ENCODE results near the gene CAMK1.
"Not testable (repeated sequence)": the region's sequence is repeated elsewhere in the genome, so short reads cannot be mapped to it uniquely, and the experiment has no call there.

CAMK1 gene

DNA sequence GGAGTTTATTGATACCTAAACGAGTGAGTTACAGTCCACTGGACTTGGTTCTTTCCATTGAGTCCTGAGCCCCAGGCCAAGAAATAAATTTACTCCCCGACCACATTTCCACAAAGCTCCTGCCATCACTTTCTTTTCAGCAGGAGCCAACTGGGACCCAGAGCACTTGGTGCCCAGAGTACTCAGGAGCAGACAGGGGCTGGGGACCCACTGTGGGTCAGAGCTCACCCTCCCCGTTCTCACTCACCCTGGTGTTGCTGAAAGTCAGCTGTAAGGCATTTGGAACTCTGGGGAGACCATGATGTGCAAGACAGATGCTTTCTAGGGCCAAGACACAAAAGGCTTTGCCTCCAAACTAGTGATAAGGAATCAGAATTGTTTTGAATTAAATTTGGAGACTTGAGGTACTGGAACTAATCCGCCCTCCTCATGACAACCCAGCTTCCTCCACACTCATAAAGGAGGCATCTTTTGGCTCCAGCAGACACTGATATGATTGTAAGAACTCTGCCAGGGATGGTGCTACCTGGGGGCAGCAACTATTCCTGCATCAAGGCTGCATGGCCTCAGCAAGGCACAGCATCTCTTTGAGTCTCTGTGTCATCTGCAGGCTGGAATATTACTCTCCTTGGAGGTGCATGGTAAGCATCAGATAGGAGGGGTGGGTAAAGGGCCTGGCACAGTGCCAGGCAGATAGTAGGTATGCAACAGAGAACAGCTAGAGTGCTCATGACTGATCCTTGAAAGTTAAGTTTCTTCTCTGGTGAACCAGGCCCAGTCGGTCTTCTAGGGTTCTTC is 7.3 kb upstream of the CAMK1 start:
- no peak for DNase-seq (ENCODE audit: low spot score)

DNA sequence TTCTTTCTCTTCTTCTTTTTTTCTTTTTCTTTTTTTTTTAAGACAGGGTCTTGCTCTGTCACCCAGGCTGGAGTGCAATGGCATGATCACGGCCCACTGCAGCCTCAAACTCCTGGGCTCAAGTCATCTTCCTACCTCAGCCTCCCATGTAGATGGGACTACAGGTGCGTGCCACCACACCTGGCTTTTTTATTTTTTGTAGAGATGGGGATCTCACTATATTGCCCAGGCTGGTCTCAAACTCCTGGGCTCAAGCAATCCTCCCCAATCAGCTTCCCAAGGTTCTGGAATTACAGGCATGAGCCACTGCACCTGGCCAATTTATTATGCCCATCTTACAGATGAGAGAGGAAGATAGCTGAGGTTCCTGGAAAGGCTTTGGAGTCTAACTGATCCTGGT is 1.3 kb upstream of the CAMK1 start:
- DNase-seq (ENCODE audit: low spot score): not testable (repeated sequence)

DNA sequence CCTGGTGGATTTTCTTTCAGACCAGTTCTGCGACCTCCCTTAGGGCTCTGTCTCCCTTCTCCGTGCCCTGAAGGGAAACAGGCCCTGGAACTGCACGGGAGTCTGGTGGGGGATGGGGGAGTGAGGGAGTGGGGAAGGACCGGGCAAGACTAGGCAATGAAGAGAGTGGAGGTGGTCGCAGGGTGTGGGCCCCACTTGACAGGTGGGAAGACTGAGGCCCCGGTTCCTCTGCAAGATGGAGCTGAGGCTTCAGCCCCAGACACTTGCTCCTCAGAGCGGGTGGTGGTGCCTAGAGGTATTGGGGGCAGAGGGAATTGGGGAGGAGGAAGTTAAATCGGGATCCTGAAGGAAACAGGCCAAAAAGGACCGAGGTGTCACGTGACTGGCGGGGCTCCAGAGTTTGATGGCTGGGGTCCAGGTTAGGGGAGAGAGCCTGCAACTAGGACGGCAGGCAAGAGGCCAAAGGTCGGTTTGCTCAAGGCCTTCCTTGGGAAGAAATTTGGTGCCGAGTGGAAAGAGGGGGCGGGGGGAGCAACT is 597 bp upstream of the CAMK1 start:
- peak; percentile 36 for DNase-seq (ENCODE audit: low spot score)

DNA sequence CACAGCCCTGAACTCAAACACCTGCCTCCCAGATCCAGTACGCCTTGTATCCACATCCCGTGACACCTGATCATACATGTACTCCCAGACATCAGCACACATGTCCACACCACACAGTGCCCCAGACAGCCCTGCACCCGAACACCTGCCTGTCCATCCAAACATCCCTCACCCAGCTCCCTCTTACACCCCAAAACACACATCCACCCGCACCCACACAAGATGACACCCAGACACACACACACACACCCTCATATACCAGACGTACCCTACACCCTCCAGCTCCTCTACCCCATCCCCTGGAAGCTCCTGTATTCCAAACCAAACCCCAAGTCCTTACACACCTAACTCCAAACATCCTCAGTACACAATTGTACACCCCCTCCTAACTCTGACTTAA is 735 bp downstream of the CAMK1 start:
- no peak for DNase-seq (ENCODE audit: low spot score)

DNA sequence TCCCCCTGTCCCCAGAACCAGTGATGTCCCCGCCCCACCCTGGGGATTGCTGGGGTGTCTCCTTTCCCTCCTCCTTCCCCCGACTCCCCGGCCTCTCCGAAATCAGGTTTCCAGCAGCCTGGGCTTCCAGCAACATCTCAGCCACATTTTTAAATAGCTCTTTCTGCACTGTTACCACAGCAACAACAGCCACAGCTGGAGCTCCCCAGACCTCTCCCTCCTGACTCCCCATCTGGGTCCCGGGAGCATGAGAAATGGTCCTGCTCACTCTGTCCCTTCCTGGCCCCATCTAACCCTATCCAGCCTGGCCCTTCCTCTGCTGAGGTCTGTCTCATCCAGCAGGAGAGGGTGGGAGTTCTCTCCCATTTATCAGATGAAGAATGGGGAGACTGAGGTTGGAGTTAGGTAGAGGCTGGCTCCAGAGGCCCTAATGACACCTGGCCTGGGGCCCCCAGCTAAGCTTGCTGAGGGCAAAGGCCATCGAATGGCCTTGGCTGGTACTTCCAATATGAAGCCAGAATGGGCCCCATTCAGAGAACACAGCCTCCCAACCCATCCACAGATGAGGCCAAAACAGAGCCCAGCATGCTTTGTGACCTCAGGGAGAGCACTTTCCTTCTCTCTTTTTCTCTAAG is 1.5 kb downstream of the CAMK1 start:
- no peak for DNase-seq (ENCODE audit: low spot score)

DNA sequence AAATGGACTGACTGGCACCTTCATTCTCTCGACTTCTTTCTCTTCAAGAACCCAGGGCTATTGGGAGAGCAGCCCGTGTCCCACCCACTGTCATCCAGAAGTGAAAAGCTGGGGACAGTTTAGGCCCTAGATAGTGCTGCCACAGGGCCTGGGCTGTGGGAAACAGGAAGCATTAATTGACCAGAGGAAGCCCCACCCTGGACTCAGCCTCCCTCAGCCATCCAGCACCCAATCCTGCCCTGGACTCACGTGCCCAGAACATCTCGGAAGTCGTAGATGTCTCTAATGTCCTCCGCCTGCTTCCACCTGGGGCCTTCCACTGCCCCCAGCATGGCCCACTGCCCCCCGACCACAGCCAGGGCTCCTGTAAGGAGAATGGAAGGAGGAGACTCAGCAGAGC is 2.3 kb downstream of the CAMK1 start:
- no peak for DNase-seq (ENCODE audit: low spot score)

DNA sequence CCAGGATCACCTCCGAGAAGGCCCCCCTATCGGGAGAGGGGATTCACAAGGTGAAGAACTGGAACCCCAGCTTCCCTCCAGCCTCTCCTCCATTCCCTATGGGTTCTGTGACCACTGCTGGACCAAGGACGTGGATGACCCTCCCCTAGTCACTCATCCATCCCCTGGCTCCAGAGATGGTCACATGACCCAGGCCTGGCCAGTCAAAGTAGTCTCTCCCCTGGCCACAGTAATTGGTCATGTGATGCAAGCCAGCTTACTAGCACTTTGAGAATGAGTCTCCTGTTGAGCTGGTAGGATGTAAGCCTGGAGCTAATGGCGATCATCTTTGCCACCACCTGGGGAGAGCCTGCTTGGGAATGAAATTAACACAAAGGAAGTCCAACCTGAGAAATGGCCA is 3.9 kb downstream of the CAMK1 start:
- DNase-seq (ENCODE audit: low spot score): no peak

DNA sequence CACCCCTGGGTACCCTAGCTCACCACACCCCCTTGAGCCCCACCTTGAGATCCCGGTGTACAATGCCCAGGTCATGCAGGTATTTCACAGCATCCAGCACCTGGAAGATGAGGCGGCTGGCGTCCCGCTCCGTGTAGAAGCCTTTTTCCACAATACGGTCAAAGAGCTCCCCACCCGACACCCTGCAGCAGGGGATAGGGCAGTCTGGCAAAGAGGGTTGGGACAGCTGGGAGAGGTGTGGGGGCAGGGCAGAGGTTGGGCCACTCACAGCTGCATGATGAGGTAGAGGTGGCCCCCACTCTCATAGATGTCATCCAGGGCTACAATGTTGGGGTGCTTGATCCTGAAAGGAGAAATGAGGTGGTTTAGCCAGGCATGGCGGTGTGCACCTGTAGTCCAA is 6.9 kb downstream of the CAMK1 start:
- DNase-seq (ENCODE audit: low spot score): no peak

DNA sequence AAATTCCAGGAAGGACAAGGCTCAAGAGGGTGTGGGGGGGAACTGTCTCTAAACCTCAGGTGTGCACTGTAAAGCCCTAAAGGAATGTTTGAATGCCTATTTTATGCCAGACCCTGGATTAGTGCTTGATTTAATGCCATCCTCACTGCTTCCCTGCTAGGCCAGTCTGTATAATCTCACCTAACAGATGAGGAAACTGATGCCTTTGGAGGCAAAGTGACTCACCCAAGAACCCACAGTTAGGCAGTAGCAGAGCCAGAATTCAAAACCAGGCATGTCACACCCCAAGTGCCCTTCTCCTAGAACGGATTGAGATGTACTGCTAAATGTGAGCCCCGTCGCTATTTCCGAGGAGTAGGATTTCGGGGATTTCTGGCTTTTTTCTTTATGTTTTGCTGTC is 7.8 kb downstream of the CAMK1 start:
- DNase-seq (ENCODE audit: low spot score): no peak

DNA sequence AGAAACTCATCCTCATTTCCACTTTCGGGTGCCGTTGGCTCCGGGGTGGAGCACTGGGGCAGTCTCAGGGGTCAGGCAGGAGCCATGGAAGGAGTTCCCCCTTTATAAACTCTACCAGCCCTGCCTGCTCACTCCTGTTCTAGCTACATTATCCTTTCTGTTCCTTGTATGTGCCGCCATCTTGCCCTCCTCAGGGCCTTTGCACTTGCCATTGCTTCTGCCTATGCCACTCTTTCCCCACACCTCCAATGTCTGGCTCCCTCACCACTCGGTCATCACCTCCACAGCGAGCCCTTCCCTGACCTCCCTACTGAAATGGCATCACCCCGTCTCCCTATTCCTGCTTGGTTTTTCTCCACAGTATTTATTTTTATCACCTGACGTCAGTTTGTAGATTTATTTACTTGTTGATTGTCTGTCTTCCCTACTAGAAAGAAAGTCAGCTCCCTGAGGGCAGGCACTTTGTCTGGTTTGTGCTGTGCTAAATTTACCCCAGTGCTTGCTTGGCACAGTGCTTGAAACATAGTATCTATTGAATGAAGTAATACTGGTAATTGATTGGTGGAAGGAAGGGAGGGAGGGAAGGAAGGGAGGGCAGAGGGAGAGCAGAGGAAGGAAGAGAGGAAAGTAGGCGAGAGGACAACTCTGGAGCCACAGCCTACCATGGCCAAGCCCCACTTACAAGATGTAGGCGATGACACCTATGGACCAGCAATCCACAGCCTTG is 8.8 kb downstream of the CAMK1 start:
- no peak for DNase-seq (ENCODE audit: low spot score)

DNA sequence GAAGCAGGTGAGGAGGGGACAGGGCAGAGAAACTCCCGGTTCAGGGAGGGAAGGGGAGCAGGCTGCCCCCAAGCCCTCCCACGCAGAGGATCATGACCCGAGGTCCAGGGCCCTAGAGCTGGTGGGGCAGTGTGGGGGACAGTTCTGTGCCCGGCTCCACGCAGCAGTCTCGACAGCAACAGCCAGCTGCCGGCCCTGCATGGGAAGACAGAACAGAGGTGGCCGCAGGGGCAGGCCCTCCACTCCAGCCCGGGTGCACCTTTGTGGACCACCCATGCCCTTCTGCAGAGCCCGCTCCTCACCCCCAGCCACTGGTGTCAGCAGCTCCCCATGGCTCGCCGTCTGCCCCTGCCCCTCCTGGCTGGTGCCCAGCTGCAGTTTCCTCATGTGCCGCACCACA is 12.3 kb downstream of the CAMK1 start:
- no peak for DNase-seq (ENCODE audit: low spot score)

DNA sequence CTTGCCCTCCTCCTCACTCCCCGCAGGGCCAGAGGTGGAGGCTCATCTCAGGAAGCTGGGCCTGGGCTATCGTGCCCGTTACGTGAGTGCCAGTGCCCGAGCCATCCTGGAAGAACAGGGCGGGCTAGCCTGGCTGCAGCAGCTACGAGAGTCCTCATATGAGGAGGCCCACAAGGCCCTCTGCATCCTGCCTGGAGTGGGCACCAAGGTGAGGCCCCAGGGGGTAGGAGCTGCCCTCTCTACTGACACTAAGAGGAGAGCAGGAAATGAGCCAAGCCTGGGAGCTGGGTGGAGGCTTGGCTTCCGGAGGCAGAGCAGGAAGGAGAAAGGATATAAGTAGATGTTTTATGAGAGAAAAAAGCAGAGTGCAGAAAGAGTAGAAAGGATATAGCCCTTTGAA is 15.1 kb downstream of the CAMK1 start:
- DNase-seq (ENCODE audit: low spot score): no peak

DNA sequence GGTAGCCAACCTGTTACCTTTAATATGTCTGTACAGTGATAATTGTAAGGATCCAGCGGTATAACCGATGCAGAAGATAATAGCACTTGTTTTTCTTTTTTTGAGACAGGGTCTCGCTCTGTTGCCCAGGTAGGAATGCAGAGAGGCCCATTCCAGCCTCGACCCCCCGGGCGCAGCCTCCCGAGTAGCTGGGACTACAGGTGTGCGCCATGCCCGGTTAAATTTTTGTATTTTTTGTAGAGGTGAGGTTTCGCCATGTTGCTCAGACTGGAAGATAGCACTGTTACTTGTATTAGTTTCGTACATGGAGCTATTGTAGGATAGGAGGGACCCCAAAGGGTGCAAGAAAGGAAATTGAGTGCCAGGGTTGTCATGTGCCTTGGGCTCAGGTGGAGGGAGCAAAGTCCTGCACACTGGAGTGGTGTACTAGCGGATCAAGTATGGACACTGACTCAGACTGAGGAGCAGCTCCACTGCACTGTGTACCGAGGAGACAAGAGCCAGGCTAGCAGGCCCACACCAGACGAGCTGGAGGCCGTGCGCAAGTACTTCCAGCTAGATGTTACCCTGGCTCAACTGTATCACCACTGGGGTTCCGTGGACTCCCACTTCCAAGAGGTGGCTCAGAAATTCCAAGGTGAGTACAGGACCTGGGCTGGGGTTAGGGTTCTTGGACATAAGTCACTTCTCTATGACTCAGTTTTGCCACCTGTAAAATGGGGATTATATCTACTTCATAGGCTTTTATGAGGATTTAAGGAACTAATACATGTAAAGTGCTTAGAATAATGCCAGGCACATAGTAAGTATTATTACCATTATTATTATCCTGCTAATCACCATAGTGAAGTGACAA is 19.0 kb downstream of the CAMK1 start:
- peak; percentile 32 for DNase-seq (ENCODE audit: low spot score)

DNA sequence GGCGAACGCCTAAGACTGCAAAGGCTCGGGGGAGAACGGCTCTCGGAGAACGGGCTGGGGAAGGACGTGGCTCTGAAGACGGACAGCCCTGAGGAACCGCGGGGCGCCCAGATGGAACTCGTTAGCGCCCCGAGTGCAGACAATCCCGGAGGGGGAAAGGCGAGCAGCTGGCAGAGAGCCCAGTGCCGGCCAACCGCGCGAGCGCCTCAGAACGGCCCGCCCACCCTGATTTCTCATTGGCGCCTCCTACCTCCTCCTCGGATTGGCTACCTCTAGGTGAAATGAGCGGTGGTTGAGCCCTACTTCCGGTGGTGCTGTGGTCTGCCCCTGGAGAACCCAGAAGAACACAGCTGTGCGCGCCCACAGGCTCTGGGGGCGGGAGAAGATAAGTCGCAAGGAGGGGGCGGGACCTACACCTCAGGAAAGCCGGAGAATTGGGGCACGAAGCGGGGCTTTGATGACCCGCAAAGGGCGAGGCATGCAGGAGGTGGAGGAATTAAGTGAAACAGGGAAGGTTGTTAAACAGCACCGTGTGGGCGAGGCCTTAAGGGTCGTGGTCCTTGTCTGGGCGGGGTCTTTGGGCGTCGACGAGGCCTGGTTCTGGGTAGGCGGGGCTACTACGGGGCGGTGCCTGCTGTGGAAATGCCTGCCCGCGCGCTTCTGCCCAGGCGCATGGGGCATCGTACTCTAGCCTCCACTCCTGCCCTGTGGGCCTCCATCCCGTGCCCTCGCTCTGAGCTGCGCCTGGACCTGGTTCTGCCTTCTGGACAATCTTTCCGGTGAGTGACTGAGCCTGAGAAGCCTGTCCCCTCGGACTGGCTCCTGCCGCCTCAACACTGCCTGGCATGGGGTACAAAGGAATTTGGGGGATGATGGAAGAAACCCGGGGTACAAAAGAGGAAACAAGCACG is 19.8 kb downstream of the CAMK1 start, which contains the start of gene OGG1:
TSS of gene OGG1 (plus strand) at position 308 of the 911 bp plus-strand sequence. CDS start at position 643, 335 bp downstream.
- peak; percentile 98 for DNase-seq (ENCODE audit: low spot score)

DNA sequence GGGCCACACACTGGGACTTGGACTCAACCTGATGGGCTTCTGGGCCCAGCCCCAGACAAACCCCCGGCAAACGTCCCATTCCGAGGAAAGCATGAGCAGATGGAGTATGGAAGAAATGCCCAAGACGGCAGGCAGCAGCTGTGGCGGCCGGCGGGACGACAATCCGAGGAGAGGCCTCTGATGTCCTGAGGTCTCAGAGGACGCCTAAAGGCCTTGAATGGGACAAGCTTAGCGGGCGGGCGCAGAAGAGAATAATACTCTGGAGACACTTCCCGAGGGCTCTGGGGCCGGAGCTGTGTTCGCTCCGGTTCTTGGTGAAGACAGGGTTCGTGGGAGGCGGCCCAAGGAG is 20.5 kb downstream of the CAMK1 start:
- no peak for DNase-seq (ENCODE audit: low spot score)

DNA sequence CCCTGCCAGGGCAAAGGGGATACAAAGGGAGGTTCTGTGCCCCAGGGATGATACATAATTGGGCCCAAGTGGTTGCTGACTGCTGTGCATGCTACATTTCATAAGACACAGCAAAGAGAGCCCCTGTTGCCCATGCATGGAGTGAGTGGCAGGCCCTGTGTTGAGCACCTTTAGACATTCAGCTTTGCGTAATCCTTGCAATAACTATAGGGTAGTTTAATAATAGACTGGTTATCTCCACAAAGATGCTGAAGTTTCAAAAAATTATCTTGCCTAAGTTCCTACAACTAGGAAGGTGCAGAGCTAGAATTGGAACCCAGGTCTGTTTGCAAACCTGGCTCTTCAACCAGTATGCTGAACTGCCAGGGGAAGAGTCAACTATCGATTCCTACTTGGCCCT is 21.7 kb downstream of the CAMK1 start:
- no peak for DNase-seq (ENCODE audit: low spot score)

DNA sequence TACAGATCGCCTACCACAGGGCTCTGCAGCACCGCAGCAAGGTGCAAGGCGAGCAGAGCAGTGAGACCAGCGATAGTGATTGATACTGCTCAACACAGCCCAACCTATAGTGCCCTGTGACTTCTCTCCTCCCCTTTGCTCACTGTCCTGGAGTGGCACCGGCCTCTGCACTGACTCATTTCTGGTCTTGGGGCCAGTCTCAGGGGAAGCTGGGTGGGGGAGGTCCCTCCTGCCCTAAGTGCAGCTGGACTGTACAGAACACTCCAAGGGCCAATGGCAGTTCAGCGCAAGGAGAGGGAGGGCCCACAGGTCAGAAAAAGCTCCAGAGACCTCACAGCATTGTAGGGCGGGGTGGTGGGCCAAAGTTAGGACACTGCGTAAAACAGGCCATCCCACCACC is 22.5 kb downstream of the CAMK1 start:
- DNase-seq (ENCODE audit: low spot score): no peak

DNA sequence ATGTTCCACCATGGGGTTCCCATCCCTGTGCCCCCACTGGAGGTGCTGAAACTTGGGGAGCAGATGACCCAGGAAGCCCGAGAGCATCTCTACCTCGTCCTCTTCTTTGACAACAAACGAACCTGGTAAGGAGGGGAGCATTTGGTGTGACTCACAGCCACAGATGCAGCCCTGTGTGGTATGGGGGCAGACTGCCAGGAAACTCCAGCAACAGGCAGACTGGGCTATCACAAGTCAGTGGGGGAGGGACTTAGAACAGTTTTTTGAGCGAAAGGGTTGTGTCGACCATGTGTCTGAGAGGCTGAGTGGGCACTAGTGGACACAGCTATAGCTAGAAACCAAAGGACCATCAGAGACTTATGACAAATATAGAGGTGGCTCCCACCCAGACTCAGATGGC is 23.4 kb downstream of the CAMK1 start:
- peak; percentile 36 for DNase-seq (ENCODE audit: low spot score)

DNA sequence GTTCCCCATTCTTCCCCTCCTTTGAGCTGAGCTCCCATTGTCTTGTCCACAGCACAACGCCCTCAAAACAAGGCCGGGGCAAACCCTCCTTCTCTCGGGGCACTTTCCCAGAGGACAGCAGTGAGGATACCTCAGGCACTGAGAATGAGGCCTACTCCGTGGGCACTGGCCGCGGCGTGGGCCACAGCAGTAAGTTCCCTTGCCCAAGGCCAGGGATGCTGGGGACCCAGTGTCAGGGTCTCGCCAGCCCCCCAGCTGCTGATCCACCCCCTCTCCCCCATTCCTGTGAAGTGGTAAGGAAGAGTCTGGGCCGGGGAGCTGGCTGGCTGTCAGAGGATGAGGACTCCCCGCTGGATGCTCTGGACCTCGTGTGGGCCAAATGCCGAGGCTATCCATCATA is 24.2 kb downstream of the CAMK1 start:
- no peak for DNase-seq (ENCODE audit: low spot score)

DNA sequence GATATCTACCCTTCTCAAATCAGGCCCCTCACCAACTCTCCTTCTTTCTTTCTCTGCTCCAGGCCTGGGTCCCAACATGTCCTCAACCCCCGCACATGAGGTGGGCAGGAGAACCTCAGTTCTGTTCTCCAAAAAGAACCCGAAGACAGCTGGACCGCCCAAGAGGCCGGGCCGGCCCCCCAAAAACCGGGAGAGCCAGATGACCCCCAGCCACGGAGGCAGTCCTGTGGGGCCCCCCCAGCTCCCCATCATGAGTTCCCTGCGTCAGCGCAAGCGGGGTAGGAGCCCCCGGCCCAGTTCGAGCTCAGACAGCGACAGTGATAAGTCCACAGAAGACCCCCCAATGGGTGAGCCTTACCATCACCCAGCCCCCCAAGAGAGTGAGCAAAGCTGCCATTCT is 25.6 kb downstream of the CAMK1 start:
- DNase-seq (ENCODE audit: low spot score): no peak

DNA sequence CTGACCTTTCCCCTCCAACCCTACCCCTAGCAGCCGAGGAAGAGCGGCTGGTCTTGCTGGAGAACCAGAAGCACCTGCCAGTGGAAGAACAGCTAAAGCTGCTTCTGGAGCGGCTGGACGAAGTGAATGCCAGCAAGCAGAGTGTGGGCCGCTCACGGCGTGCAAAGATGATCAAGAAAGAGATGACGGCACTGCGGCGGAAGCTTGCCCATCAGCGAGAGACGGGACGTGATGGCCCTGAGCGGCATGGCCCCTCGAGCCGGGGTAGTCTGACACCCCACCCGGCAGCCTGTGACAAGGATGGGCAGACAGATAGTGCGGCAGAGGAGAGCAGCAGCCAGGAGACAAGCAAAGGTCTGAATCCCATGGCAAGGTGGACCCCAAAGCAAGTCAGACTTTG is 26.2 kb downstream of the CAMK1 start:
- DNase-seq (ENCODE audit: low spot score): no peak

All from GM03348 (cell line).